Psoas muscle (tissue), 8 donors: ENCODE measurements around the gene SASH1. TPM values are rescaled to one million over a fixed set of nuclear protein-coding genes. Genes with fewer than 3 reads are reported as not detected.

Experiments
- ATAC-seq, 4 donors: fragments of 200-7000 bp; cut with Tn5 transposase; one replicate each; pipeline ENCODE4 v1.9.1; 2020; ENCODE audit warnings: moderate library complexity in 3 of 4, mild to moderate bottlenecking in 2 of 4
- DNase-seq, 2 donors: peaks; one replicate each; pipeline ENCODE4 v3.0.0-alpha.2; 2020
- H3K27ac ChIP-seq: fragments of 200-600 bp; one replicate; pipeline ENCODE4 v1.8.0; 2022
- H3K27me3 ChIP-seq, 3 donors: fragments of 200-600 bp in 1 of 3; one replicate each; pipeline versions ENCODE4 v1.6.1 to v1.8.0; 2013 to 2022; ENCODE audit warnings: low read length in 2 of 3, mild to moderate bottlenecking in 2 of 3, moderate library complexity in 1 of 3; ENCODE audit not compliant: insufficient read depth in 3 of 3
- H3K36me3 ChIP-seq, 2 donors: fragments of 200-600 bp in 1 of 2; one replicate each; pipeline versions ENCODE4 v1.6.1 to v1.8.0; 2013 to 2022; ENCODE audit warnings: low read depth in 1 of 2, mild to moderate bottlenecking in 1 of 2, moderate library complexity in 1 of 2; ENCODE audit not compliant: insufficient read depth in 1 of 2
- H3K4me1 ChIP-seq: fragments of 200-600 bp; one replicate; pipeline ENCODE4 v1.8.0; 2022
- H3K4me3 ChIP-seq: fragments of 200-600 bp; one replicate; pipeline ENCODE4 v1.8.0; 2022; ENCODE audit warnings: mild to moderate bottlenecking
- H3K9me3 ChIP-seq: fragments of 200-600 bp; one replicate; pipeline ENCODE4 v1.8.0; 2022
- WGBS, 3 donors: extraction: QIAGEN DNeasy Blood & Tissue Kit; methylation state at CpG; one replicate each; pipeline versions ENCODE4 v1.1.6 to v1.1.7; 2013; 5-methylcytosine and 5-hydroxymethylcytosine counted together
- intact Hi-C, 2 donors: fragments of 100-400 bp; cut with DNase I; formaldehyde crosslinking; loops; one replicate each; pipeline versions ENCODE4 v1.11.0 to v1.14.2; 2022
- polyA plus RNA-seq, 3 donors: library from polyadenylated mRNA; stranded (reverse); fragments of 200-250 nt; gene quantifications; one replicate each; pipeline ENCODE4 v1.2.3, GENCODE V29; 2013
- total RNA-seq, 4 donors: library from RNA; stranded (reverse); fragmentation: NEBNext Ultra II Directional in 2 of 4; extraction: Animal tissue kit (Norgen Biotek cat#: 25700) in 2 of 4; gene quantifications; one replicate each; pipeline versions ENCODE4 v1.2.1 to v1.2.4, GENCODE V29; 2021 to 2023
- TF ChIP-seq, protein P1 (sequence below): fragments of 200-600 bp; IDR thresholded peaks from one replicate; pipeline ENCODE4 v1.8.0; 2022; ENCODE audit warnings: antibody characterized with exemption
- donor health status: healthy with polysubstance abuse.
- donor health status: DM: no; HTN: no; CAD: no; lungs with moderate emphysema.
- donor health status: Bipolar disorder and iron deficiency.
- donor health status: healthy.
- donor health status: DM: yes; HTN: yes; CAD: no.
- donor health status: DM: no; HTN: no; CAD: no.
- donor health status: DM: no; HTN: no; CAD: no.
- donor health status: DM: yes; HTN: yes; CAD: no.

The SASH1 gene
- total and polyA plus RNA-seq, 7 donors, result 5.0 to 26.1 (median 13.0) TPM

- Histone ChIP-seq H3K27ac (no peak overlapping the region), H3K27me3 (peaks cover 0 to 2% (median 0%) of the 10 kb centered on the region in 3 donors), H3K4me1 (peaks cover 8% of the 10 kb centered on the region), H3K36me3 (no peaks in the 10 kb centered on the region), H3K9me3 (no peaks in the 10 kb centered on the region), H3K4me3 (no peak overlapping the region)
- TF ChIP-seq, protein P1, sequence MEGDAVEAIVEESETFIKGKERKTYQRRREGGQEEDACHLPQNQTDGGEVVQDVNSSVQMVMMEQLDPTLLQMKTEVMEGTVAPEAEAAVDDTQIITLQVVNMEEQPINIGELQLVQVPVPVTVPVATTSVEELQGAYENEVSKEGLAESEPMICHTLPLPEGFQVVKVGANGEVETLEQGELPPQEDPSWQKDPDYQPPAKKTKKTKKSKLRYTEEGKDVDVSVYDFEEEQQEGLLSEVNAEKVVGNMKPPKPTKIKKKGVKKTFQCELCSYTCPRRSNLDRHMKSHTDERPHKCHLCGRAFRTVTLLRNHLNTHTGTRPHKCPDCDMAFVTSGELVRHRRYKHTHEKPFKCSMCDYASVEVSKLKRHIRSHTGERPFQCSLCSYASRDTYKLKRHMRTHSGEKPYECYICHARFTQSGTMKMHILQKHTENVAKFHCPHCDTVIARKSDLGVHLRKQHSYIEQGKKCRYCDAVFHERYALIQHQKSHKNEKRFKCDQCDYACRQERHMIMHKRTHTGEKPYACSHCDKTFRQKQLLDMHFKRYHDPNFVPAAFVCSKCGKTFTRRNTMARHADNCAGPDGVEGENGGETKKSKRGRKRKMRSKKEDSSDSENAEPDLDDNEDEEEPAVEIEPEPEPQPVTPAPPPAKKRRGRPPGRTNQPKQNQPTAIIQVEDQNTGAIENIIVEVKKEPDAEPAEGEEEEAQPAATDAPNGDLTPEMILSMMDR, result no peak
- 85 to 91% (median 89%) methylated on average over 11 of the region's 11 CpGs for WGBS, 3 donors
- ATAC-seq (no peak), DNase-seq (no peak)
- intact Hi-C loops, result no loop called here
Measured at GRCh38 chr6:148325316-148326068, 17.1 kb upstream of the SASH1 start.

DNA sequence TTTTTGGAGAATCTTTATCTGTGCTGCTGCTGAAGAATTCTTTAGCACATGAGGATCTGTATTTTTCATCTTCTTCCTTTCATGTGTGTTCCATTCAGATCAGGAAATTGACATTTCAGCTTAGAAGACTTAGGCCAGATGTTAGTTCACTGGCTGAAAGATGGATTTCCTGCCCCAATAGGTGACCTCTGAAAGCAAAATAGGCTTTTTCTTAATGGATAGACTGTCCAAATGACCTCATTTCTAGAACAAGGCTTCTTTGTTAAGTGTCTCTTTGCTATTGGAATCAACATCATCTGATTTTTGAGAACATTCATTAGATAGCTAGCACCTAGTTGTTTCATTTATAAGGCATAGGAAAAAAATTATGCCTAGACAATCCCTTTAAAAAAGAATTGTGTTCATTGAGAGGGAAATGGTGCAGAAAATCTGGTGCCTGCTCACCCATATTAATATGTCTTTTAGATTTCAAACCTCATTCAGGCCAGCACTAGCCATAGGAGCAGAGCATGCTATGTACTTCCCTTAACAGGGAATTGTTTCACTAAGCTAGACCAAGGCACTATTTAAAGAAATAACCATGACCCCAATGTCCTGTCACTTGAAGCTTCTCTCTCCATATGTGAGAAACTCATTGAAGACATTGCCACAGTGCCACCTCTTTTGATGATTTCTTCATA, 13.6 kb upstream of the SASH1 start:
- DNase-seq (no peak), ATAC-seq (no peak)
- no peak overlapping the region for H3K4me3 ChIP-seq
- peaks cover 8% of the 10 kb centered on the region for H3K4me1 ChIP-seq
- no peaks in the 10 kb centered on the region for H3K27me3 ChIP-seq
- intact Hi-C loops, result no loop called here
- no peaks in the 10 kb centered on the region for H3K9me3 ChIP-seq
- no peaks in the 10 kb centered on the region for H3K36me3 ChIP-seq
- TF ChIP-seq, protein P1, result no peak
- no peak overlapping the region for H3K27ac ChIP-seq

GRCh38 chr6:148329596-148330381, 12.8 kb upstream of the SASH1 start:
- peak in 1 of 4 donors; percentile 37 for ATAC-seq
- H3K36me3 ChIP-seq, result no peaks in the 10 kb centered on the region
- no peak for DNase-seq
- no peaks in the 10 kb centered on the region for H3K27me3 ChIP-seq
- intact Hi-C loops, result no loop called here
- H3K4me1 ChIP-seq, result peaks cover 8% of the 10 kb centered on the region
- TF ChIP-seq, protein P1, result no peak
- H3K27ac ChIP-seq, result no peak overlapping the region
- H3K9me3 ChIP-seq, result no peaks in the 10 kb centered on the region
- 59 to 71% (median 61%) methylated on average over 7 of the region's 7 CpGs for WGBS, 3 donors
- no peak overlapping the region for H3K4me3 ChIP-seq

DNA sequence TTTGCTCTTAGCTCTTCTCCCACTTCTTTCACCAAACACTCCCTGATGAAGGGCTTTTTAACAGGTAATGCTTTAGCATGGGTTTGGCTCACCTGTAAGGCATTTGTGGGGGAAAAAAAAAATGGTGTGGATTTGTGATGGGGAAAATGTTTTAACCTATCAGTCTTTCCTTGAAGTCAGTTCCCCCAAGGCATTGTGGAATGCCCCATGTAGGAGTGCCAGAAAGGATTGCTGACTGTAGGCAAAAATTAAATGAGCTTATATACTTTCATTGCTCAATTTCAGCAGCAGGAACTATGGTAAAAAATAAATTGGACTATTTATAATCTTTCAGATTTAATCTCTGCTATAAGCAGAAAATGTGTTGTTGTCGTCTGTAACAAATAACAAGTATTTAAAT, 10.6 kb upstream of the SASH1 start:
- no peak overlapping the region for H3K27ac ChIP-seq
- H3K4me1 ChIP-seq, result peaks cover 8% of the 10 kb centered on the region
- H3K27me3 ChIP-seq, result no peaks in the 10 kb centered on the region
- no peak overlapping the region for H3K4me3 ChIP-seq
- H3K36me3 ChIP-seq, result no peaks in the 10 kb centered on the region
- no peak for ATAC-seq
- no peak for DNase-seq
- intact Hi-C loops, result no loop called here
- no peaks in the 10 kb centered on the region for H3K9me3 ChIP-seq
- TF ChIP-seq, protein P1, result no peak
- WGBS, 3 donors, result 82 to 88% (median 85%) methylated on average over 1 of the region's 1 CpG
